ENCODE data around the gene VPS50. TPM values are rescaled to one million over a fixed set of nuclear protein-coding genes. Genes with fewer than 3 reads are reported as not detected.
"Not testable (repeated sequence)": the region's sequence is repeated elsewhere in the genome, so short reads cannot be mapped to it uniquely, and the experiment has no call there.

The VPS50 gene
- total RNA-seq, 1 donor from 2014 or later = 29.6 TPM

DNA sequence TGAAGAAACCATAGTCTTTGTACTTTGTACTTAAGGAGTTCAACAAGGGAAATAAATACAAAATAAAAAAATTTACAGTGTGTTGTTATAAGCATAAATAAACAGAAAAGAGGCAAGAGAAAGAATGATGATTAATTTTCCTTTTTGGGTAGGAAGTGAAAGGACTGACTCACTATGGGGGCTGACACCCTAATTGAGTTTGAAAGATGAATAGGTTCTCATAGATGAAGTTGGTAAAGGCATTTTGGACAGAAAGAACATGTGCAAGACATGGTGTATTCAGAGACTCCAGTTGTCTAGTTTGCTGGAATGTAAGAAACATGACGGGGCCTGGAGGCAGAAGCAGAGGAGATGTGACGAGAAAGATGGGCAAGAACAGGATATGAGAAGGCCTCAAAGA lies 83.7 kb downstream of the VPS50 start:
- Mint-ChIP-seq H3K27me3 (ENCODE audit: low read depth) (no peaks in the 10 kb centered on the region), H3K9me3 (no peaks in the 10 kb centered on the region), H3K27ac (no peak overlapping the region), H3K4me1 (no peaks in the 10 kb centered on the region), H3K36me3 (peaks cover 8% of the 10 kb centered on the region), H3K4me3 (no peak overlapping the region)
- TF ChIP-seq CTCF (IDR thresholded peaks at IDR 0.05; ENCODE audit: unreplicated experiment) = no peak
- no peak for DNase-seq (ENCODE audit: low spot score in 2 of 2, unreplicated experiment in 2 of 2)

DNA sequence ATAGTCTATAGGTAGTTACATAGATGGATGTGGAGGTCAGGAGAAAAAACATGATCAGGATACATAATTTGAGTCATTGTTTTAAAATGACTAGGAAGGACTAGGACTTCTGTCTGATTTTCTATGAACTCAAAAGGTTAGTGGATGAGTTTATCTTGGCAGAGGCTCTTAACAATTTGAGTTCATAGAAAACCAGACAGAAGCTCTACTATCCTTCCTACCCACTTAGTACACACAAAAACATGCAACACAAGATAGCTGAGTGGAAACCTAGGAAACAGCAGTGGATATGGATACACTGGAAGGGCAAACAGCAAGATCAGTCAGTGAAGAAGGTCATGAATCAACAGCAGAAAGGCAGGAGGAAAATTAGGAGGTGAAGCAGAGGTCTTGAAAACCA lies 84.6 kb downstream of the VPS50 start:
- no peak for DNase-seq (ENCODE audit: low spot score in 2 of 2, unreplicated experiment in 2 of 2)
- Mint-ChIP-seq H3K36me3 (peaks cover 16% of the 10 kb centered on the region), H3K27ac (no peak overlapping the region), H3K9me3 (peaks cover 4% of the 10 kb centered on the region), H3K27me3 (ENCODE audit: low read depth) (no peaks in the 10 kb centered on the region), H3K4me1 (no peaks in the 10 kb centered on the region), H3K4me3 (no peak overlapping the region)
- TF ChIP-seq CTCF (IDR thresholded peaks at IDR 0.05; ENCODE audit: unreplicated experiment) = no peak

DNA sequence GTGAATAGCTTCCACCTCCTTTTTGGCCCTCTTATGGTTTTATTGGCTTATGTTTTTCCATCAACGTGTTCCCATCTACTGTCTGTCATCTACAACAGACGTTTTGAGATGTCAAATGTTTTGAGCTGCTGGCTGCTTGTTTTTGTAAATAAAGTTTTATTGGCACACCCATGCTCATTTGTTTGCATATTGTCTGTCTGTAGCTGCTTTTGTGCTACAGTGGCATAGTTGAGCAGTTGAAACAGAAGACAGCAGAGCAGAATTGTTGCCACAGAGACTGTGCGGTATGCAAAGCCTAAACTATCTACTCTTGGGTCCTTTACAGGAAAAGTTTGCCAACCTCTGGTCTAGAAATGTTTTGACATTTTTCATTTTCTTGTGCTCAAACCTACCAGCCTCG lies 88.7 kb downstream of the VPS50 start:
- Mint-ChIP-seq H3K4me1 (no peaks in the 10 kb centered on the region), H3K9me3 (peaks cover 4% of the 10 kb centered on the region)
- no peak for TF ChIP-seq CTCF (IDR thresholded peaks at IDR 0.05; ENCODE audit: unreplicated experiment)

GRCh38 chr7:93326291-93326690 lies 94.1 kb downstream of the VPS50 start:
- H3K36me3 Mint-ChIP-seq = peaks cover 12% of the 10 kb centered on the region
- H3K4me3 Mint-ChIP-seq; DNase-seq (ENCODE audit: low spot score in 2 of 2, unreplicated experiment in 2 of 2); H3K9me3 Mint-ChIP-seq; H3K27me3 Mint-ChIP-seq (ENCODE audit: low read depth); H3K4me1 Mint-ChIP-seq; H3K27ac Mint-ChIP-seq: not testable (repeated sequence)

More for the DNA sequence above, 88.7 kb downstream of the VPS50 start:
- DNase-seq (ENCODE audit: low spot score in 2 of 2, unreplicated experiment in 2 of 2) = no peak
- Mint-ChIP-seq H3K36me3 (peaks cover 18% of the 10 kb centered on the region), H3K27me3 (ENCODE audit: low read depth) (no peaks in the 10 kb centered on the region), H3K27ac (no peak overlapping the region), H3K4me3 (no peak overlapping the region)

- peaks cover 6% of the 10 kb centered on the region for H3K36me3 Mint-ChIP-seq
- no peak for TF ChIP-seq CTCF (IDR thresholded peaks at IDR 0.05; ENCODE audit: unreplicated experiment)
- H3K4me1 Mint-ChIP-seq = no peaks in the 10 kb centered on the region
- H3K27ac Mint-ChIP-seq = no peak overlapping the region
- H3K9me3 Mint-ChIP-seq = peaks cover 3% of the 10 kb centered on the region
- DNase-seq (ENCODE audit: low spot score in 2 of 2, unreplicated experiment in 2 of 2) = no peak
- no peaks in the 10 kb centered on the region for H3K27me3 Mint-ChIP-seq (ENCODE audit: low read depth)
- no peak overlapping the region for H3K4me3 Mint-ChIP-seq
Measured at GRCh38 chr7:93327006-93327633, 95.0 kb downstream of the VPS50 start.

- Mint-ChIP-seq H3K4me3 (no peak overlapping the region), H3K4me1 (no peaks in the 10 kb centered on the region), H3K36me3 (no peaks in the 10 kb centered on the region), H3K27ac (no peak overlapping the region), H3K27me3 (ENCODE audit: low read depth) (no peaks in the 10 kb centered on the region), H3K9me3 (peaks cover 3% of the 10 kb centered on the region)
- DNase-seq (ENCODE audit: low spot score in 2 of 2, unreplicated experiment in 2 of 2) = no peak
- no peak for TF ChIP-seq CTCF (IDR thresholded peaks at IDR 0.05; ENCODE audit: unreplicated experiment)
Measured at GRCh38 chr7:93331706-93332105, 99.5 kb downstream of the VPS50 start.

All from mesothelial cell of epicardium (in vitro differentiated cells).